Measurements from ENCODE around the gene IPP.
"Not testable (repeated sequence)": the region's sequence is repeated elsewhere in the genome, so short reads cannot be mapped to it uniquely, and the experiment has no call there.

Gene IPP

GRCh38 chr1:45750298-45751038 lies at the start of gene IPP:
IPP (minus strand) TSS chr1:45750653; CDS start chr1:45746411, 4,242 bp downstream.
- DNase-seq (ENCODE audit: low read depth): peak; percentile 72

GRCh38 chr1:45796946-45797345 lies 46.5 kb upstream of the IPP start:
- DNase-seq (ENCODE audit: low read depth): no peak

GRCh38 chr1:45796381-45796780 lies 45.9 kb upstream of the IPP start:
- no peak for DNase-seq (ENCODE audit: low read depth)

- DNase-seq (ENCODE audit: low read depth): no peak
Measured at GRCh38 chr1:45793942-45794604, 43.6 kb upstream of the IPP start.

GRCh38 chr1:45792744-45793143 lies 42.3 kb upstream of the IPP start:
- no peak for DNase-seq (ENCODE audit: low read depth)

- DNase-seq (ENCODE audit: low read depth): no peak
Measured at GRCh38 chr1:45789601-45790000, 39.1 kb upstream of the IPP start.

GRCh38 chr1:45787905-45788304 lies 37.5 kb upstream of the IPP start:
- DNase-seq (ENCODE audit: low read depth): no peak

- DNase-seq (ENCODE audit: low read depth): no peak
Measured at GRCh38 chr1:45785583-45785982, 35.1 kb upstream of the IPP start.

GRCh38 chr1:45775794-45776193 lies 25.3 kb upstream of the IPP start:
- no peak for DNase-seq (ENCODE audit: low read depth)

- no peak for DNase-seq (ENCODE audit: low read depth)
Measured at GRCh38 chr1:45772971-45773370, 22.5 kb upstream of the IPP start.

- DNase-seq (ENCODE audit: low read depth): no peak
Measured at GRCh38 chr1:45769261-45769932, 18.9 kb upstream of the IPP start.

GRCh38 chr1:45767035-45767434 lies 16.6 kb upstream of the IPP start:
- no peak for DNase-seq (ENCODE audit: low read depth)

- DNase-seq (ENCODE audit: low read depth): no peak
Measured at GRCh38 chr1:45765999-45766792, 15.7 kb upstream of the IPP start.

GRCh38 chr1:45762291-45762690 lies 11.8 kb upstream of the IPP start:
- no peak for DNase-seq (ENCODE audit: low read depth)

- DNase-seq (ENCODE audit: low read depth): no peak
Measured at GRCh38 chr1:45755697-45756096, 5.2 kb upstream of the IPP start.

GRCh38 chr1:45753248-45754037 lies 3.0 kb upstream of the IPP start:
- no peak for DNase-seq (ENCODE audit: low read depth)

GRCh38 chr1:45752441-45753052 lies 2.1 kb upstream of the IPP start:
- DNase-seq (ENCODE audit: low read depth): no peak

- no peak for DNase-seq (ENCODE audit: low read depth)
Measured at GRCh38 chr1:45752014-45752413, 1.6 kb upstream of the IPP start.

- not testable (repeated sequence) for DNase-seq (ENCODE audit: low read depth)
Measured at GRCh38 chr1:45751039-45751838, 786 bp upstream of the IPP start.

- DNase-seq (ENCODE audit: low read depth): no peak
Measured at GRCh38 chr1:45746922-45747321, 3.5 kb downstream of the IPP start.

Measured in stimulated activated CD8-positive, alpha-beta memory T cell treated with anti-CD3 and anti-CD28 coated beads, Interleukin-15, amount 100 ng/mL, for 1 hour (primary cell).